ENCODE data around the gene MAGED4. TPM values are rescaled to one million over a fixed set of nuclear protein-coding genes. Genes with fewer than 3 reads are reported as not detected.
"Not testable (repeated sequence)": the region's sequence is repeated elsewhere in the genome, so short reads cannot be mapped to it uniquely, and the experiment has no call there.

The MAGED4 gene
- total RNA-seq, 1 experiment from 2014 or later: not detected

DNA sequence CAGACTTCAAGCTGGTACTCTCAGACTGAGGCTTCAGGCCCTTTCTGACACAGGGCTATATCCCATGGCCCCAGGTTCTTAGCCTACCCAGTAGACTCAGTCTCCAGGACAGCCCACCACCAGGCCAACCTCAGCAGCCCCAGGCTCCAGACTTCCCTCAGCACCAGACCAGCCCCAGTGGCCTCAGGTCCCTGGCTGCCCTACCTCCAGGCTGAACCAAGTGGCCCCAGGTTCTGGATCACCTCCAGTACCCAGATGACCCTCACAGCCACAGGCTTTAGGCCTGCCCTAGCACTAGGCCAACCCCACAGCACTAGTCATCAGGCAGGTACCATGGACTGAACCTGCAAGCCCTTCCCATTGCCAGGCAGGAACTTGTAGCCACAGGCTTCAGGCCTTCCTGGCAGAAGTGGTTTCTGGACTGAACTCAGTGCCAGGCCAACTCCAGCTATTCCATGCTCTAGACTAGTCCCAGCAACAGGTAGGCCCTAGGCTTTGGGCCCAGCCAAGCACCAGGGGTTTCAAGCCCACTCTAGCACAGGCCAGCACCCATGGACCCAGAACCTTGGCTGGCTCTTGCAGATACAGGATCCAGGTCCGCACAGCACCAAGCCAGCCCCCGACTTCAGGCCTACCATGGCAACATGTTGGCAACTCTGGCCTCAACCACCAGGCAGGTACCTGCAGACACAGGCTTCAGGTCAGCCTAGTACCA is 45.7 kb upstream of the MAGED4 start (continued):
- TF ChIP-seq SRF (IDR thresholded peaks at IDR 0.05; ENCODE audit: low read depth) (no peak), POLR2A (IDR thresholded peaks at IDR 0.05; ENCODE audit: borderline replicate concordance, extremely low read depth, insufficient read depth, insufficient read length) (no peak)

DNA sequence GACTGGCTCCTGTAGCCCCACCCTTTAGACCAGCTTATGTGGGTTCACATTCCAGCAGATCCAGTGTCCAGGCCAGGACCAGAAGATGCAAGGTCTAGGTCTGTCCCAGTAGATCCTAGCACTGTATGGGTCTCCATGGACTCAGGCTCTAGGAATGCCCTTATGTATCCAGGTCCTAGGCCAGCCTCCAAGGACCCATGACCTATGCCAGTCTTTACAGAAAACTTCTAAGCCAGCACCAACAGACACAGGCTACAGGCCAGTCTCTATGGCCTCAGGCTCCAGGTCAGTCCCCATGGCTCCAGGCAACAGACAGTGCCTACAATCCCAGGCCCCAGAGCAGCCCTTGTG is 45.2 kb upstream of the MAGED4 start:
- intact Hi-C loops (cut with micrococcal nuclease): no loop called here
- no TSS peak for BruUV-seq (replicated peaks)

DNA sequence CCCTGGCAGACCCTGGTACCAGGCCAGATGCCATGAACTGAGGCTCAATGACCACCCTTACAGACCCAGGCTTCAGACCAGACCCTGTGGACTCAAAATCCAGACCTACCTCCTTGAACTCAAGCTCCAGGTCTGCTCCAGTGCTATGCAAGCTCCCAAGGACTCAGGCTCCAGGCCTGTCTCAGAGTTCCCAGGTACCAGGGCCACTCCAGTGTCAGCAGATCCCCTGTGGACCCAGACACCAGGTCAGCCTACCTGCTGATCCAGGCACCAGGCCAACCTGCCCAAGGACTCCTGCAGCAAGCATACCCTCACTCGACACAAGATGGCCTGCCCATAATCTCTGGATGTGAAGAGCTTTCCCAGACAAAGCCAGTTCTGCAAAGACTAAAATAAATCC is 44.7 kb upstream of the MAGED4 start:
- POLR2A ChIA-PET: no interaction called here
- H3K36me3 ChIP-seq (ENCODE audit: control insufficient read depth in 1 of 2, insufficient read depth in 2 of 2, low read length in 2 of 2): no peaks in the 10 kb centered on the region
- RAD21 ChIA-PET (ENCODE audit: low non-redundant PET in 1 of 2, low total read pairs in 2 of 2, uncharacterized antibody in 2 of 2, unreplicated experiment in 2 of 2): no interaction called here
- H4K20me1 ChIP-seq (ENCODE audit: insufficient read depth): no peaks in the 10 kb centered on the region
- no peak overlapping the region for H3K9ac ChIP-seq (ENCODE audit: low read length)
- DNase-seq (ENCODE audit: low read depth, low spot score): no peak
- CTCF ChIA-PET: interaction anchor here (0.6 kb wide), 1 partner anchor 20 kb away, joined by 3 read pairs; no protein-coding TSS in a partner anchor
- no peak overlapping the region for H2AFZ ChIP-seq (ENCODE audit: low read depth, low read length, poor library complexity, severe bottlenecking)
- BruUV-seq (replicated peaks): no TSS peak
- H3K9me2 ChIP-seq (ENCODE audit: insufficient read depth): no peaks in the 10 kb centered on the region
- H3K4me2 ChIP-seq (ENCODE audit: low read length): no peak overlapping the region
- H3K27ac ChIP-seq (ENCODE audit: low read depth, low read length): no peak overlapping the region
- no peak for TF ChIP-seq RAD21 (IDR thresholded peaks at IDR 0.05; ENCODE audit: low read depth)
- intact Hi-C loops (cut with micrococcal nuclease): no loop called here
- no peak for ATAC-seq
- no peaks in the 10 kb centered on the region for H3K27me3 ChIP-seq (ENCODE audit: insufficient read depth, low read length)
- H3K4me1 ChIP-seq (ENCODE audit: control insufficient read depth in 1 of 2, insufficient read depth in 2 of 2, low read length in 2 of 2): no peaks in the 10 kb centered on the region
- H3K4me3 ChIP-seq (replicated peaks in 1 of 2; ENCODE audit: low read depth in 1 of 2, low read length in 2 of 2): no peak overlapping the region
- H3K79me2 ChIP-seq (ENCODE audit: insufficient read depth, low read length): no peaks in the 10 kb centered on the region
- no peaks in the 10 kb centered on the region for H3K9me3 ChIP-seq (ENCODE audit: control insufficient read depth in 1 of 2, insufficient read depth in 1 of 2, low read depth in 1 of 2, low read length in 2 of 2)

More for the DNA sequence above, 45.2 kb upstream of the MAGED4 start:
- POLR2A ChIA-PET: no interaction called here
- Histone ChIP-seq H3K4me2 (ENCODE audit: low read length) (no peak overlapping the region), H3K4me1 (ENCODE audit: control insufficient read depth in 1 of 2, insufficient read depth in 2 of 2, low read length in 2 of 2) (no peaks in the 10 kb centered on the region), H3K27me3 (ENCODE audit: insufficient read depth, low read length) (no peaks in the 10 kb centered on the region), H3K79me2 (ENCODE audit: insufficient read depth, low read length) (no peaks in the 10 kb centered on the region), H3K36me3 (ENCODE audit: control insufficient read depth in 1 of 2, insufficient read depth in 2 of 2, low read length in 2 of 2) (no peaks in the 10 kb centered on the region), H3K4me3 (replicated peaks in 1 of 2; ENCODE audit: low read depth in 1 of 2, low read length in 2 of 2) (no peak overlapping the region), H3K9ac (ENCODE audit: low read length) (no peak overlapping the region), H3K9me3 (ENCODE audit: control insufficient read depth in 1 of 2, insufficient read depth in 1 of 2, low read depth in 1 of 2, low read length in 2 of 2) (no peaks in the 10 kb centered on the region), H2AFZ (ENCODE audit: low read depth, low read length, poor library complexity, severe bottlenecking) (no peak overlapping the region), H3K27ac (ENCODE audit: low read depth, low read length) (no peak overlapping the region), H3K9me2 (ENCODE audit: insufficient read depth) (no peaks in the 10 kb centered on the region), H4K20me1 (ENCODE audit: insufficient read depth) (no peaks in the 10 kb centered on the region)
- TF ChIP-seq SRF (IDR thresholded peaks at IDR 0.05; ENCODE audit: low read depth): no peak
- ATAC-seq (no peak), DNase-seq (ENCODE audit: low read depth, low spot score) (no peak)
- CTCF ChIA-PET: no interaction called here
- RAD21 ChIA-PET (ENCODE audit: low non-redundant PET in 1 of 2, low total read pairs in 2 of 2, uncharacterized antibody in 2 of 2, unreplicated experiment in 2 of 2): no interaction called here

DNA sequence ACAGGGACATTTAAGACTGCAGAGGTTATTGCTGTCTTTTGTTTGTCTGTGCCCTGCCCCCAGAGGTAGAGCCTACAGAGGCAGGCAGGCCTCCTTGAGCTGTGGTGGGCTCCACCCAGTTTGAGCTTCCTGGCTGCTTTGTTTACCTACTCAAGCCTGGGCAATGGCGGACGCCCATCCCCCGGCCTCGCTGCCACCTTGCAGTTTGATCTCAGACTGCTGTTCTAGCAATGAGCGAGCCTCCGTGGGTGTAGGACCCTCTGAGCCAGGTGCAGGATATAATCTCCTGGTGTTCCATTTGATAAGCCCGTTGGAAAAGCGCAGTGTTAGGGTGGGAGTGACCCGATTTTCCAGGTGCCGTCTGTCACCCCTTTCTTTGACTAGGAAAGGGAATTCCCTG is 34.0 kb upstream of the MAGED4 start:
- H3K9me2 ChIP-seq (ENCODE audit: insufficient read depth); H3K27me3 ChIP-seq (ENCODE audit: insufficient read depth, low read length); BruUV-seq (replicated peaks); CTCF ChIA-PET; POLR2A ChIA-PET; H3K4me1 ChIP-seq (ENCODE audit: control insufficient read depth in 1 of 2, insufficient read depth in 2 of 2, low read length in 2 of 2); DNase-seq (ENCODE audit: low read depth, low spot score); H4K20me1 ChIP-seq (ENCODE audit: insufficient read depth); H3K79me2 ChIP-seq (ENCODE audit: insufficient read depth, low read length); H3K9me3 ChIP-seq (ENCODE audit: control insufficient read depth in 1 of 2, insufficient read depth in 1 of 2, low read depth in 1 of 2, low read length in 2 of 2); intact Hi-C loops (cut with micrococcal nuclease); H3K9ac ChIP-seq (ENCODE audit: low read length); ATAC-seq; H3K4me3 ChIP-seq (replicated peaks in 1 of 2; ENCODE audit: low read depth in 1 of 2, low read length in 2 of 2); H3K36me3 ChIP-seq (ENCODE audit: control insufficient read depth in 1 of 2, insufficient read depth in 2 of 2, low read length in 2 of 2); H2AFZ ChIP-seq (ENCODE audit: low read depth, low read length, poor library complexity, severe bottlenecking); H3K4me2 ChIP-seq (ENCODE audit: low read length); RAD21 ChIA-PET (ENCODE audit: low non-redundant PET in 1 of 2, low total read pairs in 2 of 2, uncharacterized antibody in 2 of 2, unreplicated experiment in 2 of 2); H3K27ac ChIP-seq (ENCODE audit: low read depth, low read length): not testable (repeated sequence)

DNA sequence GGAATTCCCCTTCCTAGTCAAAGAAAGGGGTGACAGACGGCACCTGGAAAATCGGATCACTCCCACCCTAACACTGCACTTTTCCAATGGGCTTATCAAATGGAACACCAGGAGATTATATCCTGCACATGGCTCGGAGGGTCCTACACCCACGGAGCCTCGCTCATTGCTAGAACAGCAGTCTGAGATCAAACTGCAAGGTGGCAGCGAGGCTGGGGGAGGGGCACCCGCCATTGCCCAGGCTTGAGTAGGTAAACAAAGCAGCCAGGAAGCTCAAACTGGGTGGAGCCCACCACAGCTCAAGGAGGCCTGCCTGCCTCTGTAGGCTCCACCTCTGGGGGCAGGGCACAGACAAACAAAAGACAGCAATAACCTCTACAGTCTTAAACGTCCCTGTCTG is 24.5 kb upstream of the MAGED4 start:
- H3K4me2 ChIP-seq (ENCODE audit: low read length); H3K9me3 ChIP-seq (ENCODE audit: control insufficient read depth in 1 of 2, insufficient read depth in 1 of 2, low read depth in 1 of 2, low read length in 2 of 2); DNase-seq (ENCODE audit: low read depth, low spot score); H4K20me1 ChIP-seq (ENCODE audit: insufficient read depth); H3K4me1 ChIP-seq (ENCODE audit: control insufficient read depth in 1 of 2, insufficient read depth in 2 of 2, low read length in 2 of 2); H3K4me3 ChIP-seq (replicated peaks in 1 of 2; ENCODE audit: low read depth in 1 of 2, low read length in 2 of 2); H3K9ac ChIP-seq (ENCODE audit: low read length); H3K27me3 ChIP-seq (ENCODE audit: insufficient read depth, low read length); H2AFZ ChIP-seq (ENCODE audit: low read depth, low read length, poor library complexity, severe bottlenecking); intact Hi-C loops (cut with micrococcal nuclease); H3K79me2 ChIP-seq (ENCODE audit: insufficient read depth, low read length); POLR2A ChIA-PET; H3K9me2 ChIP-seq (ENCODE audit: insufficient read depth); H3K36me3 ChIP-seq (ENCODE audit: control insufficient read depth in 1 of 2, insufficient read depth in 2 of 2, low read length in 2 of 2); CTCF ChIA-PET; BruUV-seq (replicated peaks); H3K27ac ChIP-seq (ENCODE audit: low read depth, low read length); ATAC-seq; RAD21 ChIA-PET (ENCODE audit: low non-redundant PET in 1 of 2, low total read pairs in 2 of 2, uncharacterized antibody in 2 of 2, unreplicated experiment in 2 of 2): not testable (repeated sequence)

Data from HCT116 (cell line).